GM23248 (cell line): ENCODE data around the gene GALNT2. TPM values are rescaled to one million over a fixed set of nuclear protein-coding genes. Genes with fewer than 3 reads are reported as not detected.

Experiments used
- DNase-seq: peaks from one replicate; pipeline ENCODE4 v3.0.0-alpha.2; 2015
- H2AFZ ChIP-seq: fragments of 200-600 bp; sonication (generic); 2 replicates; pipeline ENCODE4 v1.6.1; 2016; ENCODE audit warnings: antibody characterized with exemption
- H3F3A ChIP-seq: fragments of 200-600 bp; sonication (generic); 2 replicates; pipeline ENCODE4 v1.6.1; 2016; ENCODE audit warnings: mild to moderate bottlenecking, antibody characterized with exemption, mixed run types; ENCODE audit not compliant: insufficient read depth
- H3K27ac ChIP-seq: fragments of 200-600 bp; sonication (generic); 2 replicates; pipeline ENCODE4 v1.5.1; 2016; ENCODE audit warnings: mild to moderate bottlenecking
- H3K27me3 ChIP-seq: fragments of 200-600 bp; sonication (generic); replicated peaks from 2 replicates; pipeline ENCODE4 v1.6.1; 2016; ENCODE audit warnings: mild to moderate bottlenecking; ENCODE audit not compliant: insufficient read depth
- H3K36me3 ChIP-seq: fragments of 200-600 bp; sonication (generic); 2 replicates; pipeline ENCODE4 v1.6.1; 2016; ENCODE audit warnings: low read depth, mild to moderate bottlenecking
- H3K4me1 ChIP-seq: fragments of 200-600 bp; sonication (generic); 2 replicates; pipeline ENCODE4 v1.6.1; 2016; ENCODE audit warnings: mild to moderate bottlenecking; ENCODE audit not compliant: insufficient read depth
- H3K4me2 ChIP-seq: fragments of 200-600 bp; sonication (generic); one replicate; pipeline ENCODE4 v1.6.1; 2016; ENCODE audit warnings: mild to moderate bottlenecking; ENCODE audit not compliant: unreplicated experiment
- H3K4me3 ChIP-seq: fragments of 200-600 bp; sonication (generic); 2 replicates; pipeline ENCODE4 v1.5.1; 2016; ENCODE audit warnings: mild to moderate bottlenecking
- H3K79me2 ChIP-seq: fragments of 200-600 bp; sonication (generic); 2 replicates; pipeline ENCODE4 v1.6.1; 2016; ENCODE audit warnings: mild to moderate bottlenecking; ENCODE audit not compliant: insufficient read depth
- H3K9ac ChIP-seq: fragments of 200-600 bp; sonication (generic); 2 replicates; pipeline ENCODE4 v1.6.1; 2016; ENCODE audit warnings: mild to moderate bottlenecking
- H3K9me2 ChIP-seq: fragments of 200-600 bp; sonication (generic); 2 replicates; pipeline ENCODE4 v1.6.1; 2016; ENCODE audit warnings: mixed run types, mild to moderate bottlenecking, moderate library complexity; ENCODE audit not compliant: insufficient read depth
- H3K9me3 ChIP-seq: fragments of 200-600 bp; sonication (generic); one replicate; pipeline ENCODE4 v1.6.1; 2017; ENCODE audit warnings: low read depth
- H4K20me1 ChIP-seq: fragments of 200-600 bp; sonication (generic); 2 replicates; pipeline ENCODE4 v1.6.0; 2016; ENCODE audit not compliant: insufficient read depth
- EZH2 ChIP-seq: fragments of 200-600 bp; sonication (generic); IDR thresholded peaks from 2 replicates; pipeline ENCODE4 v1.6.1; 2018; ENCODE audit warnings: antibody characterized with exemption, mild to moderate bottlenecking; ENCODE audit not compliant: insufficient read depth, poor library complexity, severe bottlenecking
- EZH2phosphoT487 ChIP-seq: fragments of 200-600 bp; sonication (generic); IDR thresholded peaks from 2 replicates; pipeline ENCODE4 v1.6.1; 2018; ENCODE audit warnings: antibody characterized with exemption, moderate library complexity, mild to moderate bottlenecking, low read depth; ENCODE audit not compliant: insufficient read depth
- WGBS, 2 experiments: methylation state at CpG; one replicate each; pipeline ENCODE4 v1.1.6; 2015 to 2017; ENCODE audit warnings: low lambda C conversion rate in 2 of 2, low coverage in 1 of 2; ENCODE audit errors: missing lambda C conversion rate in 2 of 2; 5-methylcytosine and 5-hydroxymethylcytosine counted together
- in situ Hi-C: fragments of 300-500 bp; cut with MboI; formaldehyde crosslinking; loops from 2 replicates; pipeline ENCODE4 v1.15.0; 2020
- polyA plus RNA-seq: library from polyadenylated mRNA; unstranded; fragments of >200 nt; fragmentation: Nextera tagmentation; extraction: Ambion mirVana; gene quantifications from 2 replicates; pipeline ENCODE4 v1.2.1, GENCODE V29; 2016
- total RNA-seq: library from RNA; depleted of rRNA; stranded (reverse); fragments of >200 nt; shearing (Covaris generic); gene quantifications from 2 replicates; pipeline ENCODE4 v1.2.3, GENCODE V29; 2014

Gene GALNT2
- total and polyA plus RNA-seq, 2 experiments from 2014 or later = 111 to 124 TPM

DNA sequence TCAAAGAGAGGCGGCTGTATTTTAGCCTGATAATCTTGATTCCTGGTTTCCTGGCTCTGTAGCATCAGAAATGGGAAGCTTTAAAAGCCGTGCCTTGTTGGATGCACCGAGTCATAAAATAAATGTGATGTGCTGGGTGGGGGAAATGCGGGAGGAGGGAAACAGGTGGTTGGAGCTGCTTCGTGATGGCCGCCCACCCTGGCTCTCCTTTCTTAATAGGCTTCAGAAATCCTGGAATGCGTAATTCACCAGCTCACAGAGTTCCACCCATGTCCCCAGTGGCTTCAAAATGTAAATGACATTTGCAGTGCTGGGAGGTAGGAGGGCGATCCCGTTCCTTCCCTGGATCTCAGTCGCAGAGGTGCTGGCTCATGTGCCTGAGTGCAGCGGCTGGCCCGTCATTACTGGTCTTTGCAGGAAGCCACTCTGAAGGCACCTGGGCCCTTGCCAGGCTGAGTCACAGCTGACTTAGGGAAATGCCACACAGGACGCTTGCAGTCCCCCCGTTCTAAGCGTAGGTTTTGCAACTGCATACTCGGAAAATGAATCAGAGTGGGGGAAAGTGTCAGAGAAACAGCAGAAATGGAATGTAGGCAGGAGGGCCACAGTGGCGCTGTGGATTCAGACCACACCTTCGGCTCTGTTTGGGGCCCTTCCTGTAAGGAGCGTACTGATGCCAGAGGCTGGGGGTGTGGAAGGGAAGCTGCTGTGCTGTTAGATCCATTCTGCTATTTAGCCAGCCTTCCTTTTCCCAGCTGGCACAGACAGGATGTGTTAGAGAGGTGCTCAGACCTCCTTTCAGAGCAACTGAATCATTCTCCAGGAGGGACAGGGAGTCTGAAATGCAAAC, 37.6 kb downstream of the GALNT2 start:
- no peak for TF ChIP-seq EZH2phosphoT487
- TF ChIP-seq EZH2 = no peak
- Histone ChIP-seq H3K9me2 (no peaks in the 10 kb centered on the region), H3K27me3 (no peaks in the 10 kb centered on the region), H3K4me3 (peak overlapping the region; percentile 13), H3K36me3 (no peaks in the 10 kb centered on the region), H3K4me1 (peaks cover 48% of the 10 kb centered on the region), H4K20me1 (no peaks in the 10 kb centered on the region), H3K9me3 (no peaks in the 10 kb centered on the region), H3K27ac (peak overlapping the region; percentile 93), H3K4me2 (peak overlapping the region; percentile 68), H3F3A (peaks cover 37% of the 10 kb centered on the region), H3K9ac (peak overlapping the region; percentile 64), H3K79me2 (peaks cover 83% of the 10 kb centered on the region), H2AFZ (no peak overlapping the region)
- peak; percentile 100 for DNase-seq
- in situ Hi-C loops = no loop called here
- WGBS, 2 experiments = 2 to 3% methylated on average over 19 of the region's 19 CpGs

DNA sequence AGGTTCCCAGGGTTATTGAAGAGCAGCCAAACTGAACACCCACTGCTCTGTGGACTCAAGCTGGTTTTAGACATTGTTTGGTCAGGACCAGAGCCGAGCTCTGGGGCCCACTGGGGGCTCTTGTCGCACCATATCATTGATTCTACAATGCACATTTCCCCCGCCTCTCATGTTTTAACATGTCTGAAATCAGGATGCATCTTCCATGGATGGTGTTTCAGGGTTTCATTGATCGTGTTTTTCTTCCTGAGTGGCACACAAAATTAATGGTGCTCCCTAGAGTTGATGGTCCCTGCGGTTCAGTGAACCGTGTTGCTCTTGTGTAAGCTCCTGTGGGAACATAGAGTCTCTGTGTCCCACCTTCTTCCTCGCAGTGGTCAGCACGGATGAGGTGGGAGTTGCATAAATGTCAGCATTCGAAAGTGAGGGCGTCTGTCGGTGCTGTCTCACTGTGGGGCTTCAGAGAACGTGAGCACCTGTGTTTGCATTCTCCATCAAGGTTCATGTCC, 38.3 kb downstream of the GALNT2 start:
- H3K4me1 ChIP-seq = peaks cover 48% of the 10 kb centered on the region
- H3K79me2 ChIP-seq = peaks cover 83% of the 10 kb centered on the region
- no peaks in the 10 kb centered on the region for H3K27me3 ChIP-seq
- no peak for DNase-seq
- no peak overlapping the region for H2AFZ ChIP-seq
- H3K36me3 ChIP-seq = no peaks in the 10 kb centered on the region
- peak overlapping the region; percentile 68 for H3K4me2 ChIP-seq
- no peaks in the 10 kb centered on the region for H4K20me1 ChIP-seq
- in situ Hi-C loops = no loop called here
- peak overlapping the region; percentile 13 for H3K4me3 ChIP-seq
- WGBS, 2 experiments = 79 to 85% methylated on average over 12 of the region's 12 CpGs
- H3K27ac ChIP-seq = peak overlapping the region; percentile 93
- no peaks in the 10 kb centered on the region for H3K9me3 ChIP-seq
- no peaks in the 10 kb centered on the region for H3K9me2 ChIP-seq
- H3K9ac ChIP-seq = peak overlapping the region; percentile 64
- H3F3A ChIP-seq = peaks cover 37% of the 10 kb centered on the region
- TF ChIP-seq EZH2 (no peak), EZH2phosphoT487 (no peak)

DNA sequence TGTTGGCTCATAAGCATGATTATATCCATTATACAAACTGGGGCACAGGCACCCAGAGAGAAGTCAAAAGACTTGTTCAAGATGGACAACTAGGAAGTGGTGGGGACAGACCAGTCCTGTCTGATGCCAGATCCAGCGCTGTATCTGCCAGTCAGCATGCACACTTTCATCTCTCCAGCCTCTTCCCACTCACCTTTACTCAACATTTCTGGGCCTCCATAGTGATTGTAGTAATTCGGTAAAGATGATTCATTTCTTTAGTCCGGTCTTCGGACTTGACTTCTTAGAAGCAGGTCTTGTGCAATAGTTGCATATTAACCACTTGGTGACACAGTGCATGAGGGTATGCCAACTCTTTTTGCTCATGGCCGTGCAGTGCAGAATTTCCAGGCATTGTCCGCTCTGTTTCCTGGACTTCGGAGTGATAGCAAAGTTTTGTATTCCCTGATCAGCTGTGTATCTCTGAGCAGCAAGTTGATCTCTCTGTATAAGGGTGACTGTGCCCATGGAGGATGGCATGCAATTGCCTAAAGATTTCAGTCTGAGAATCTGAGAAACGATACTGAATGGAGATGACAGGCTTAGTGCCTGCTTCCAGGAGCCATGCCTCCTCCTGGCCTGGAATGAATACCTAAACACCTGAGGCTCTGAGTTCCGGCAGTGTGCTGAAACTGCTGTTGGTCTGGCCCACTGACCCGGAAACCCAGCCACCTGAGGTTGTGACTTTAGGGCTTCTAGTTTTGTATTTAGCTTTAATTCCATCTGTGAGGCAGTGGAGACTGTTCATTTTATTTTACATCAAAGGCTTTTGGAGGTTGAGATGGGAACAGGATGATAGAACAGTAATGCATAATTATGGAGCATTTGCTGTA, 39.0 kb downstream of the GALNT2 start:
- H3K4me3 ChIP-seq = peak overlapping the region; percentile 13; the same call in 1 of the 2 replicates
- H3K4me1 ChIP-seq = peaks cover 48% of the 10 kb centered on the region
- H3K79me2 ChIP-seq = peaks cover 83% of the 10 kb centered on the region

DNA sequence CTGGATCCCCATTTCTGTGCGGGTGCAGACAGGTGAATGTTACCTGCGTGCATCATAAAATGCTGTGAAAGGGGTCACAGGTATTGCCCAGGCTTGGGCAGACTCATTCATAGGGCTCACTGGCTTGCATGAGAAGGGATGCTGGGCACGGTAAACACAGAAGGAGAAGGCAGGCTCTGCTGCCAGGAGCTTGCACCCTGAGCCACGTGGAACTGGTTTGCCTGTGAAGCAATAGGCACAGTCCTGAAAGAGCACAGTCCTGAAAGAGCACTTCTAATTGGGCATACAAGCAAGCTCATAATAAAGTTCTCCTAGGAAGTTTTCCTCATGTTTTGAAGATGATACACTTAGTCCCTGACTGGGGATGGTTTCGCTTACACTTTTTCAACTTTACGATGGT, 40.9 kb downstream of the GALNT2 start:
- H3K4me3 ChIP-seq = no peak overlapping the region
- peaks cover 2% of the 10 kb centered on the region; the same call in 1 of the 2 replicates for H4K20me1 ChIP-seq
- H3F3A ChIP-seq = peaks cover 31% of the 10 kb centered on the region
- no peak overlapping the region for H3K4me2 ChIP-seq
- H3K36me3 ChIP-seq = no peaks in the 10 kb centered on the region
- H3K79me2 ChIP-seq = peaks cover 83% of the 10 kb centered on the region
- 85 to 87% methylated on average over 6 of the region's 6 CpGs for WGBS, 2 experiments
- no peak for DNase-seq
- H3K4me1 ChIP-seq = peaks cover 52% of the 10 kb centered on the region
- H3K27ac ChIP-seq = no peak overlapping the region
- no peaks in the 10 kb centered on the region for H3K9me3 ChIP-seq
- in situ Hi-C loops = no loop called here
- no peaks in the 10 kb centered on the region for H3K9me2 ChIP-seq
- no peak overlapping the region for H2AFZ ChIP-seq
- H3K27me3 ChIP-seq = no peaks in the 10 kb centered on the region
- TF ChIP-seq EZH2 (no peak), EZH2phosphoT487 (no peak)
- H3K9ac ChIP-seq = no peak overlapping the region

More for the DNA sequence above, 39.0 kb downstream of the GALNT2 start:
- peak; percentile 95 for DNase-seq
- H3K36me3 ChIP-seq = no peaks in the 10 kb centered on the region
- H3K9me3 ChIP-seq = no peaks in the 10 kb centered on the region
- in situ Hi-C loops = no loop called here
- H3K9ac ChIP-seq = peak overlapping the region; percentile 64
- H3K27ac ChIP-seq = peak overlapping the region; percentile 93
- H3K9me2 ChIP-seq = no peaks in the 10 kb centered on the region
- no peaks in the 10 kb centered on the region for H4K20me1 ChIP-seq
- peaks cover 37% of the 10 kb centered on the region for H3F3A ChIP-seq
- peak overlapping the region; percentile 68 for H3K4me2 ChIP-seq
- no peaks in the 10 kb centered on the region for H3K27me3 ChIP-seq
- TF ChIP-seq EZH2phosphoT487 (no peak), EZH2 (no peak)
- WGBS, 2 experiments = 51 to 52% methylated on average over 10 of the region's 10 CpGs
- no peak overlapping the region for H2AFZ ChIP-seq
